LNCaP clone FGC (cell line): ENCODE results near the gene PRPH.

ENCODE experiments used
- DNase-seq: peaks from one replicate; pipeline ENCODE4 v3.0.0-alpha.2; 2011; ENCODE audit warnings: low read depth
- H3K4me3 ChIP-seq: 2 replicates; pipeline ENCODE4 v1.5.1; 2011; ENCODE audit warnings: mild to moderate bottlenecking, low read depth, low read length, control low read depth
- TF ChIP-seq, protein P1 (sequence below): IDR thresholded peaks from 2 replicates; pipeline ENCODE4 v1.5.1; 2012; ENCODE audit warnings: mild to moderate bottlenecking; ENCODE audit not compliant: control insufficient read depth, insufficient read depth; ENCODE audit errors: extremely low read depth

Gene PRPH

DNA sequence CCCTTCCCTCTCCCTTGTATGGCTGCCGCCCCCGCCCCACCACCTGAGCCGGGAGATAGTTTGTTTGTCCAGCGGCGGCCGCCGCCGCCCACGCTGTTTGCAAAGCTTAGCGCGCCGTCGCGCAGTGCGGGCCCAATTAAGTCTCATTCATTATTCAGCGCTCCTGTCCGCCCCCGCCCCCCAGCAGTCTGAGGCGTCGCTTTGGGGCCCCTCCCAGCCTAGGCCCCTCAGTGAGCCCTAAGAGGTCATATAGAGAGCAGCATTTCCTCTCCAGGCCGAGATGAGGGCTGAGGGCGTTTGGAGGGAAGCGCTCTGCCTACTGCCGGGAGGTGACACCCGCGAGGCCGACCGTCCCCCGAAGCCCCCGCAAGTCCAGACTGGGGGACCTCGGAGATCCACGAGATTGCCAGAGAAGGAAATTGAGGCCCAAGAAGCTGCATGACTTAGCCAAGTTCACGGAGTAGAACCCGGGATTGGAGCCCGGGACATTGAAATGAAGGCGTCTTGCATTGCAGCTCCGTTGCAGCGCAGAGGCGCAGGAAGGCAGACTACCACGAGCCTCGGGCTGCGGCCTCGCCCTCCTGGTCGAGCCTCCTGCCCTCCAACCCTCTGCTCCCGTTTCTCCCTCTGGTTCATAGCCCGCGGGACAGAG is 51.8 kb downstream of the PRPH start, which contains the start of gene DNAJC22:
Gene DNAJC22 (plus strand): TSS at position 230 of the 652 bp plus-strand sequence. CDS start 1,985 bp downstream, outside the sequence.
- TF ChIP-seq, protein P1, sequence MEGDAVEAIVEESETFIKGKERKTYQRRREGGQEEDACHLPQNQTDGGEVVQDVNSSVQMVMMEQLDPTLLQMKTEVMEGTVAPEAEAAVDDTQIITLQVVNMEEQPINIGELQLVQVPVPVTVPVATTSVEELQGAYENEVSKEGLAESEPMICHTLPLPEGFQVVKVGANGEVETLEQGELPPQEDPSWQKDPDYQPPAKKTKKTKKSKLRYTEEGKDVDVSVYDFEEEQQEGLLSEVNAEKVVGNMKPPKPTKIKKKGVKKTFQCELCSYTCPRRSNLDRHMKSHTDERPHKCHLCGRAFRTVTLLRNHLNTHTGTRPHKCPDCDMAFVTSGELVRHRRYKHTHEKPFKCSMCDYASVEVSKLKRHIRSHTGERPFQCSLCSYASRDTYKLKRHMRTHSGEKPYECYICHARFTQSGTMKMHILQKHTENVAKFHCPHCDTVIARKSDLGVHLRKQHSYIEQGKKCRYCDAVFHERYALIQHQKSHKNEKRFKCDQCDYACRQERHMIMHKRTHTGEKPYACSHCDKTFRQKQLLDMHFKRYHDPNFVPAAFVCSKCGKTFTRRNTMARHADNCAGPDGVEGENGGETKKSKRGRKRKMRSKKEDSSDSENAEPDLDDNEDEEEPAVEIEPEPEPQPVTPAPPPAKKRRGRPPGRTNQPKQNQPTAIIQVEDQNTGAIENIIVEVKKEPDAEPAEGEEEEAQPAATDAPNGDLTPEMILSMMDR: no peak
- no peak for DNase-seq
- peak within 1 kb of the TSS; percentile 44 for H3K4me3 ChIP-seq

DNA sequence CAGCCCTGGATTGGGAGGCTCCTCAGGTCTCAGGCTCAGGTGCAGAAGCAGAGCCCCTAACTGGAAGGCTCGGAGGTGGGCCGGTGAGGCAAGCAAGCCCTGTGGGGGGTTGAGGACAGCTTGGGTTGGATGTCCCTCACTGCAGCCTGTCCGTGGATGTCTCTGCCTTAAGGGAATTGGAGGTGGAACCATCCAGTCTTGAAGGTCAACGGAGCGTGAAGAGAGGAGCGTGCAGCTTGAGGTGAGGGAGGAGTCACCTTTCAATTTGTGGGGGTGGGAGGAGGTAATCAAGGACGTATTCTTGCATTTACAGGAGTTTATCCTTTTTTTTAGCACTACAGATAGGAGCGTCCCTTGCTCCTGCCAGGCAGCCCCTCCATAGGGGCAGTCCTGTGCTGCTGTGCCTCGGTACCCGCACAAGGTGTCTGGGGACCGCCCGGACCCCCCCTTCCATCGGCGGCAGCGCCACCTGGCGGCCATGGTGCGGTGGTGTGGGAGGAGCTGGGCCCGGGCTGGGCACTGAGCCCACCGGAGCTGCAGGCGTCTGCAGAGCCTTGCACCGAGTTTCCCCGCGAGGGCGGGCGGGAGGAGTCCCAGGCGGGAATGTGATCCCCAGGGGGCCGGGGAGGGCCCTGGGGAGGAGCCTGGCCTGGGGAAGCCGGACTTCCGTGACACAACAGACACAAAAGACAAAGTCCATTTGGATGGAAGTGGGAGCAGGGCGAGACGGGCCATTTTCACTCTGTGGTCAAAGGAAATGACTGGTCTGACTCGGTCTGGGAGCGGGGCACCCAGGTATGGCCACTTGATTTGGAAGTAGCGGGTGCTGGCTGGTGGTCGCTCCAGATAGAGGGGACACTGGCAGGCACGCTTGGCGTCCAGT is 52.6 kb downstream of the PRPH start:
- DNase-seq: peak; percentile 58
- TF ChIP-seq, protein P1: peak; percentile 94
- H3K4me3 ChIP-seq: peak overlapping the region; percentile 44
